HG02970 (cell line): Measurements from ENCODE around the gene QSER1.
"Not testable (repeated sequence)": the region's sequence is repeated elsewhere in the genome, so short reads cannot be mapped to it uniquely, and the experiment has no call there.

Source experiments
- ATAC-seq: cut with Tn5 transposase; IDR thresholded peaks from one replicate; pipeline ENCODE4 v1.9.1; 2021; ENCODE audit warnings: mild to moderate bottlenecking, moderate library complexity, moderate number of reproducible peaks; ENCODE audit not compliant: unreplicated experiment, low FRiP score

The QSER1 gene

GRCh38 chr11:32892355-32893092 lies at the start of gene QSER1:
Gene QSER1 (plus strand): TSS chr11:32892811. CDS start chr11:32893126, 315 bp downstream.
- peak; percentile 63 for ATAC-seq

GRCh38 chr11:32843544-32843943 lies 49.1 kb upstream of the QSER1 start:
- ATAC-seq = no peak

- no peak for ATAC-seq
These were observed 45.1 kb upstream of the QSER1 start for GRCh38 chr11:32847511-32847910.

- ATAC-seq = no peak
These were observed 42.9 kb upstream of the QSER1 start for GRCh38 chr11:32849761-32850160.

- no peak for ATAC-seq
These were observed 41.4 kb upstream of the QSER1 start for GRCh38 chr11:32851251-32851650.

GRCh38 chr11:32852207-32852606 lies 40.4 kb upstream of the QSER1 start:
- no peak for ATAC-seq

GRCh38 chr11:32855601-32856000 lies 37.0 kb upstream of the QSER1 start:
- ATAC-seq = no peak

GRCh38 chr11:32858731-32859130 lies 33.9 kb upstream of the QSER1 start:
- ATAC-seq = no peak

GRCh38 chr11:32861850-32862577 lies 30.6 kb upstream of the QSER1 start:
- no peak for ATAC-seq

- ATAC-seq = no peak
These were observed 28.1 kb upstream of the QSER1 start for GRCh38 chr11:32864555-32864954.

GRCh38 chr11:32868752-32869151 lies 23.9 kb upstream of the QSER1 start:
- ATAC-seq = not testable (repeated sequence)

- no peak for ATAC-seq
These were observed 21.9 kb upstream of the QSER1 start for GRCh38 chr11:32870676-32871075.

GRCh38 chr11:32874132-32874531 lies 18.5 kb upstream of the QSER1 start:
- ATAC-seq = no peak

GRCh38 chr11:32881286-32881685 lies 11.3 kb upstream of the QSER1 start:
- no peak for ATAC-seq

GRCh38 chr11:32883421-32883820 lies 9.2 kb upstream of the QSER1 start:
- ATAC-seq = no peak

GRCh38 chr11:32884023-32884422 lies 8.6 kb upstream of the QSER1 start:
- no peak for ATAC-seq

GRCh38 chr11:32884770-32885384 lies 7.7 kb upstream of the QSER1 start:
- no peak for ATAC-seq

GRCh38 chr11:32885556-32885955 lies 7.1 kb upstream of the QSER1 start:
- no peak for ATAC-seq

GRCh38 chr11:32886180-32886579 lies 6.4 kb upstream of the QSER1 start:
- ATAC-seq = no peak

GRCh38 chr11:32887707-32888383 lies 4.8 kb upstream of the QSER1 start:
- ATAC-seq = not testable (repeated sequence)

- not testable (repeated sequence) for ATAC-seq
These were observed 4.3 kb upstream of the QSER1 start for GRCh38 chr11:32888384-32888710.
